HG03175 (cell line): ENCODE data around the gene UBE2V1.
A peak's percentile ranks its signal among the peaks of the same experiment; 100 is the strongest.
"Not testable (repeated sequence)": the region's sequence is repeated elsewhere in the genome, so short reads cannot be mapped to it uniquely, and the experiment has no call there.

ENCODE experiments used
- ATAC-seq: cut with Tn5 transposase; IDR thresholded peaks from one replicate; pipeline ENCODE4 v1.9.1; 2021; ENCODE audit warnings: mild to moderate bottlenecking, moderate library complexity; ENCODE audit not compliant: unreplicated experiment

Gene UBE2V1

DNA sequence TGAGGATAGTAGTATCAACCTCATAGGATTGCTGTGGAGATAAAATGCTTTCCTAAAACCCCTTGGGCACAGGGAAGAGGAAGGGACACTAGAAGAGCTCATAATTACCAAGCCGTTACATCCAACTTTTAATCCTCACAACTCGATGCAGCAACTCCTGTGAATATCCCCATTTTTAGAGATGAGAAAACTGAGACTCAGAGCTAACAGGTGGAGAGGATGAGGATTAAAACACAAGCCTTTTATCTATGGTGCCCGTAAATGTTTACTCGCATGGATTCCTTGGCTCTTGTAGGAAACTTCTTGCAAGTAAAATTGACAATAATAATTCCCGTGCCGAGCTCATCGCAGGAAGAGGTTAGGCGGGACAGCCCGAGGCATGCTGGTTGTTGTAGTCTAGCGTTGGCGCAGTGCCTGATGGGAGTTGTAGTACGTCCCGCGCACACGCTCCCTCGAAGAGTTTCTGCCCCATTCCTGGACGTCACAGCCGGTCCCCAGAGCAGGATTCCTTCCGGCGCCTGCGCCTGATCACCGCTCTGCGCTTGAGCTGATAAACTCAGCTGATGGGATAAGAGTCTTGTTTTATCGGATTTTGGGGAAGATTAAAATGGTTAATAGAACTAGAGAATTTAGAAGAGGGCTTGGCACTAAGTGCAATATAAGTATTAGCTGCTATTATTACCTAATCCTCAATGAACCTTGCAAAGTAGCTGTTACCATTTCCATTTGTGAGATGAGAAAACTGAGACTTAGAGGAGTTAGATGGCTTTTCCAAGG lies 2.8 kb upstream of the UBE2V1 start:
- peak; percentile 75 for ATAC-seq

DNA sequence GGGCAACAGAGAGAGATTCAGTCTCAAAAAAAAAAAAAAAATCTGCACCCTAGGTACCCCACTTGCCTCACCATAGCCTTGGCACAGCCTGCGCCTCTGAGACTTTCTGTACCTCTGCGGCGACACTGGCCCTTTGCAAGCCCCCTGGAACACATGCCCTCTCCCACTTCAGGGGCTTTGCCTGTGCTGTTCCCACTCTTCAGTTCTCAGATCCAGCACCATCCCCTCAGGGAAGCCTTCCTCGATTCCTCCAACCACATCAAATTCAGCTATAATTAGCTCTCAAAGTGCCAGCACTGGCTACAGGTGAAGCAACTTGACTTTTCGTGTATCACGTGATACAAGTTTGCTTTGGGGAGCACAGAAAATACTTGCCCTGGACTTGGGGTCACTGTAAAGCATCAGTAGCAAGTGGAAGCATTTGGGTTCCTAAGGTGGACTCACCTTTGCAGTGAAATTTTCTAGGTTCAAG lies 2.1 kb upstream of the UBE2V1 start:
- no peak for ATAC-seq

- no peak for ATAC-seq
Measured at GRCh38 chr20:50113420-50114224, 672 bp upstream of the UBE2V1 start.

DNA sequence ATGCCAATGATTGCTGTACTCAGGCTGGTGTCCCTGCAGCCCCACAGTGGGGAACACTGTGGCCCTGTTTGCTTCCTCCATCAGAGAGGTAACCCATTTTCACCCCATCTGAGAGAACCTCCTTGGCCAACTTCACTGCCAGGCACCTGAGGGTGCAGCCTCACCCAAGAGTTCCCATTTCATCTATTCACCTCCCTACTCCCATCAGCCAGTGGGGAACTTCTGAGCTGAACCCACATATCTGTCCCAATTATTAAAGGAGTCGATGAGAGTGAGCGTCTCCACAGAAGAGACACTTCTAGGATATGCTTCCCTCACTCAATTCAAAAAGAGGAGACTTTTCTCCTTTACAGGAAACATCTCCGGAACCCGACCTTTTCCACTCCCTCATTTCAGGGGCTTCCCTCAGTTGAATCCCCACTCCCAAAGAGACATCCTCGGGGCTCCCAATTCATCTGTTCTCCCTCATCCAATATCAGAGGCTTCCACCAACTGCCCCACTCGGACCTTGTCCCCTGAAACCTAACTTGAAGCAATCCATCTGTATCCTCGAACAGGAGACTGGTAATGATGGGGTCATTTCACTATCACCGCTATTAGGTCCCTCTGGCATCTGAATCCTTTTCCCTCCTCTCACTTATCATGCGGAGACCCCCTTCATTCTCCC lies 988 bp downstream of the UBE2V1 start:
- ATAC-seq: no peak

- ATAC-seq: no peak
Measured at GRCh38 chr20:50111120-50111828, 1.7 kb downstream of the UBE2V1 start.

- ATAC-seq: peak; percentile 59
Measured at GRCh38 chr20:50110141-50111047, 2.6 kb downstream of the UBE2V1 start.

- ATAC-seq: no peak
Measured at GRCh38 chr20:50108556-50109235, 4.3 kb downstream of the UBE2V1 start.

DNA sequence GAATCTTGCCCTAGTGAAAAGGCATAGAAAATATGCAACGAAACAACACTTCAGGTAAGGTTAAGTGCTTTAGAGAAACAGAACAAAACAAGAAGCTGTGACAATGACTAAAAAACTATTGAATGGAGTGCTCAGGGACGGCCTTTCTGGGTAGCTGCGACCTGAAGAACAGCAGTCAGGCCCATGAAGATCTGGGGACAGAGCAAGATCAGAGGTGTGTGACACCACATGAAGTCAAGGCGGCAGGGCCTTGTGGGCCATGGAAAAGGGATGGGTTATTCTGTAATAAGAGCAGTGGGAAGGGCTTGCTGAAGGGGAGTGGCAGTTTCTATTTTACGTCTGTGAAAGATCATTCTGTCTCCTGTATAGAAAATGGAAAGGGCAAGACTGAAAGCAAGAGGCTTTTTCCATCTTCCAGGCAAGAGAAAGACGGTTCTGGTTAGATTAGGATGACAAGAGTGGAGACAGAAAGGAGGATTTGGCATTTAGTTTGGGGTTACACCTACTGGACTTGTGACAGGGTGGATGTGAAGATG lies 5.1 kb downstream of the UBE2V1 start:
- ATAC-seq: no peak

DNA sequence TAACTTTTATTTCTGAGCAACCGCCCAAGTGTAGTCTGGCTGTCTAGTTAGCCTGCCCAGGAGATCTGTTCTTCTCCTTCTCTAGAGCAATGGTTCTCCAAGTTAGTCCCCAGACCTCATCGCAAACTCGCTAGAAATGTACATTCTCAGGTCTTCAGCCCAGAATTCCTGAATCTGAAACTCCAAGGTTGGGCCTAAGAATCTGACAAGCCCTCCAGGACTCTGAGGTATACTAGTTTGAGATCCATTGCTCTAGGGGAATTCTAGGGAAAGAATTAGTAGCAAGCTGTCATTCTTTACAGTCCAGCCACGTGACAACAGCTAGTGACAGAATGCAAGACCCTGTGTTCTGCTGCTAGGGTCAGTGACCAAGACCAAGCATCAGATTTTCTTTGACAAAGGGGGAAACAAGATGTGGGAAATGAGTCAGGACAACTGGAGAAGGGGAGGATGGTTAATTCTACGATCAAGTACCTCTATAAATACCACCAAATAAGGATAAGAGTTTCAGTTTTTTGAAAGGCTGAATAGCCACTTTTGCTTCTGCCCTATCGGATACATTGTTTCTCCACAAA lies 5.8 kb downstream of the UBE2V1 start:
- ATAC-seq: no peak

- ATAC-seq: not testable (repeated sequence)
Measured at GRCh38 chr20:50106669-50107068, 6.3 kb downstream of the UBE2V1 start.

- not testable (repeated sequence) for ATAC-seq
Measured at GRCh38 chr20:50103464-50104107, 9.4 kb downstream of the UBE2V1 start.

- ATAC-seq: not testable (repeated sequence)
Measured at GRCh38 chr20:50102551-50102950, 10.4 kb downstream of the UBE2V1 start.

DNA sequence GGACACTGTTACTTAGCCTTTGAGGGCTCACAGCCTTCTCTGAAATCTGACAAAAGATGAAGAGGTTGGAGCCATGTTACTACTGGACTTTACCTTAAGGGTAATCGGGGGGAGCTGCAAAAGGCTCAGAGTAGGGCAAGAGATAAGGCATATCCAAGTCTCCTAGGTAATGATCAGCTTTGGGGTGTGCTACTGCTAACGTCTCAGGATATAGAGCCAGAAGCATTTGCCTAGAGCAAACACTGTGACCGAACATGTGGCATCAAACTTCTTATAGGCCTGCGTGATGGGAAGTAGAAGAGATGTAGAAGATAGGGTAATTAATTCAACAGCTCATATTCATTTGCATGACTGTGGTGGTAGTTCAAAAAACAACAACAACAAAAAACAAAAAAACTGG lies 11.1 kb downstream of the UBE2V1 start:
- no peak for ATAC-seq

- ATAC-seq: no peak
Measured at GRCh38 chr20:50101281-50101680, 11.7 kb downstream of the UBE2V1 start.

DNA sequence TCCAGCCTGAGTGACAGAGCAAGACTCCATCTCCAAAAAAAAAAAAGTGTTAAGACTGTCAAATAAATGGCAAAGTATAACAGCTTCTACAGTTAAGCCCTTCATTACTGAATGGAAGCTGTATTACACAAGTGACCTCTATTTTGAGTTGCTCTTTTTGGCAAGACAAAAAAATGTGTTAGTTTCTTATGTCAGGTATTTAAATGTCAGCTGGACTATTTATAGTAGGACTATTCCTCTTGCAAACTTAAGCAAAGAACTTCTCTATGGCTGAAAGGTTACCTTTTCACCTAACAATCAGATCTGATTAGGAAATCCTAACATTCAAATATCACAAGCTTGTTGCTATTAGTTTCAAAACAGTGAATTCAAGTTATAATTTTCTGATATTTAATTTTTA lies 12.4 kb downstream of the UBE2V1 start:
- no peak for ATAC-seq

- no peak for ATAC-seq
Measured at GRCh38 chr20:50099565-50099991, 13.4 kb downstream of the UBE2V1 start.

DNA sequence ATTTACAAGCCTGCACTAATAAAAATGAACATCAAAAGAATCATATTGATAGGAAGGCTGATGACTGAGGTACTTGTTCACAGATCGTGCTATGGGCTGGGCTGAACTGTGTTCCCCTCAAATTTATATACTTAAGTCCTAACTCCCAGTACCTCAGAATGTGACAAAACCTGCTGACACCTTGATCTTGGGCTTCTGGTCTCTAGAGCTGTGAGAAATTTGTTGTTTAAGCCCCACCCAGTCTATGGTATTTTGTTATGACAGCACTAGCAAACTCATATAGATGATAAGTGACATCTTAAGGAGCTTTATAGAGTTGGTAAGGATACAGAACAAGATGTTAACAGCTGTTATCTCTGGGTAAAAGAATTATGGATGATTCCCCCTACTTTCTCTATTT lies 13.8 kb downstream of the UBE2V1 start:
- no peak for ATAC-seq

- no peak for ATAC-seq
Measured at GRCh38 chr20:50098259-50098658, 14.7 kb downstream of the UBE2V1 start.
